Stomach (tissue), 4 donors: ENCODE measurements around the gene TMEM170A.
"Not testable (repeated sequence)": the region's sequence is repeated elsewhere in the genome, so short reads cannot be mapped to it uniquely, and the experiment has no call there.

Experiments used
- EP300 ChIP-seq: sonication (generic); formaldehyde crosslinking; IDR thresholded peaks from one replicate; pipeline ENCODE4 v1.6.1; 2017; ENCODE audit warnings: antibody characterized with exemption
- POLR2AphosphoS5 ChIP-seq, 3 donors: sonication (generic); formaldehyde crosslinking; IDR thresholded peaks; one replicate each; pipeline ENCODE4 v1.6.1; 2016; ENCODE audit warnings: antibody characterized with exemption in 3 of 3
- TF ChIP-seq, protein P1 (sequence below), 7 experiments: fragments of 450-650 bp in 4 of 7; fragments of 200-600 bp in 3 of 7; sonication (generic) in 3 of 7; IDR thresholded peaks; one replicate each; pipeline ENCODE4 v1.5.1; 2016 to 2019; ENCODE audit warnings: antibody characterized with exemption in 7 of 7, control low read depth in 2 of 7, mild to moderate bottlenecking in 1 of 7

DNA sequence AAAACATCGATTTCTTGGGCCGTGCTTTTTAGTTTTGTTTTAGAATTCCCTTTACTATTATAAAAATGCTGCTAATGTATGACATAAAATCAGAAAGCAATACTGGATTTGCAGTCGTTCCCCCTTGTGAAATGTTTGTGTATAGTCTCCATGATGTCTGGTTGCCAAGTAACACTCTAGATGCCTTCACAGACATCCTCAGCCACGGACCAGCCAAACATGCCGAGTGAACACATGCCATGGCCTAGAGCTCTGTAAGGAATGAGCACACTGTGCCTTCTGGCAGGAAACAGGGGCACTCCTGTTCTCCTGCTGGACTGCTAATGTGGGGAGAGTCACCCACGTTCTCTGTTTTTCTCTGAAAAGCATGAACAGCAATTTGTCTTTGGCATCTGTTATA is 37.3 kb upstream of the TMEM170A start:
- TF ChIP-seq, protein P1, sequence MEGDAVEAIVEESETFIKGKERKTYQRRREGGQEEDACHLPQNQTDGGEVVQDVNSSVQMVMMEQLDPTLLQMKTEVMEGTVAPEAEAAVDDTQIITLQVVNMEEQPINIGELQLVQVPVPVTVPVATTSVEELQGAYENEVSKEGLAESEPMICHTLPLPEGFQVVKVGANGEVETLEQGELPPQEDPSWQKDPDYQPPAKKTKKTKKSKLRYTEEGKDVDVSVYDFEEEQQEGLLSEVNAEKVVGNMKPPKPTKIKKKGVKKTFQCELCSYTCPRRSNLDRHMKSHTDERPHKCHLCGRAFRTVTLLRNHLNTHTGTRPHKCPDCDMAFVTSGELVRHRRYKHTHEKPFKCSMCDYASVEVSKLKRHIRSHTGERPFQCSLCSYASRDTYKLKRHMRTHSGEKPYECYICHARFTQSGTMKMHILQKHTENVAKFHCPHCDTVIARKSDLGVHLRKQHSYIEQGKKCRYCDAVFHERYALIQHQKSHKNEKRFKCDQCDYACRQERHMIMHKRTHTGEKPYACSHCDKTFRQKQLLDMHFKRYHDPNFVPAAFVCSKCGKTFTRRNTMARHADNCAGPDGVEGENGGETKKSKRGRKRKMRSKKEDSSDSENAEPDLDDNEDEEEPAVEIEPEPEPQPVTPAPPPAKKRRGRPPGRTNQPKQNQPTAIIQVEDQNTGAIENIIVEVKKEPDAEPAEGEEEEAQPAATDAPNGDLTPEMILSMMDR (IDR thresholded peaks at IDR 0.05), result not testable (repeated sequence)
- peak in 1 of 3 donors; percentile 45 for TF ChIP-seq POLR2AphosphoS5 (IDR thresholded peaks at IDR 0.05)
- not testable (repeated sequence) for TF ChIP-seq EP300
